MCF 10A (cell line): ENCODE data around the gene PIP4K2C. TPM values are rescaled to one million over a fixed set of nuclear protein-coding genes. Genes with fewer than 3 reads are reported as not detected.

Experiments used
- BruUV-seq: library from RNA; stranded (reverse); fragments of 400-500 nt; replicated peaks from 2 replicates; lab custom pipeline; 2021; lab: Mats Ljungman, UMichigan
- CTCF ChIA-PET: fragments of 300-600 bp; sonication (Branson Sonifier 250); formaldehyde crosslinking; extraction: SDS; loops from one replicate; lab custom pipeline; 2021; ENCODE audit warnings: antibody characterized with exemption, inconsistent platforms; lab: Yijun Ruan, JAX
- POLR2A ChIA-PET: fragments of 300-600, 350-650 bp; sonication (Branson Sonifier 250); formaldehyde crosslinking; extraction: SDS; loops from one replicate; lab custom pipeline; 2020; ENCODE audit warnings: antibody characterized with exemption, inconsistent platforms; lab: Yijun Ruan, JAX
- DNase-seq: peaks from one replicate; pipeline ENCODE4 v3.0.0-alpha.2; 2018; ENCODE audit not compliant: unreplicated experiment
- H3K27ac Mint-ChIP-seq: one replicate; pipeline ENCODE4 v1.8.0; 2022; ENCODE audit warnings: mild to moderate bottlenecking, low read depth, mixed read lengths; ENCODE audit not compliant: unreplicated experiment
- H3K27me3 Mint-ChIP-seq: one replicate; pipeline ENCODE4 v1.8.0; 2022; ENCODE audit warnings: mixed read lengths; ENCODE audit not compliant: insufficient read depth, unreplicated experiment
- H3K36me3 Mint-ChIP-seq: one replicate; pipeline ENCODE4 v1.8.0; 2022; ENCODE audit warnings: mild to moderate bottlenecking, moderate library complexity, mixed read lengths; ENCODE audit not compliant: insufficient read depth, unreplicated experiment
- H3K4me1 Mint-ChIP-seq: one replicate; pipeline ENCODE4 v1.8.0; 2022; ENCODE audit warnings: mixed read lengths; ENCODE audit not compliant: insufficient read depth, unreplicated experiment
- H3K4me3 Mint-ChIP-seq: one replicate; pipeline ENCODE4 v1.8.0; 2022; ENCODE audit warnings: mild to moderate bottlenecking, moderate library complexity, mixed read lengths; ENCODE audit not compliant: unreplicated experiment
- H3K9me3 Mint-ChIP-seq: one replicate; pipeline ENCODE4 v1.8.0; 2022; ENCODE audit warnings: mixed read lengths; ENCODE audit not compliant: unreplicated experiment
- intact Hi-C: fragments of 100-400 bp; cut with micrococcal nuclease; formaldehyde crosslinking; loops from 2 replicates; pipeline ENCODE4 v1.14.1; 2022
- total RNA-seq: library from RNA; stranded (reverse); gene quantifications from 2 replicates; pipeline ENCODE4 v1.2.3, GENCODE V29; 2022
- TF ChIP-seq, protein P1 (sequence below): fragments of 200-600 bp; IDR thresholded peaks from one replicate; pipeline ENCODE4 v1.8.0; 2022; ENCODE audit warnings: antibody characterized with exemption, mild to moderate bottlenecking; ENCODE audit not compliant: unreplicated experiment

Gene PIP4K2C
- total RNA-seq, 1 experiment from 2014 or later: 32.0 TPM

DNA sequence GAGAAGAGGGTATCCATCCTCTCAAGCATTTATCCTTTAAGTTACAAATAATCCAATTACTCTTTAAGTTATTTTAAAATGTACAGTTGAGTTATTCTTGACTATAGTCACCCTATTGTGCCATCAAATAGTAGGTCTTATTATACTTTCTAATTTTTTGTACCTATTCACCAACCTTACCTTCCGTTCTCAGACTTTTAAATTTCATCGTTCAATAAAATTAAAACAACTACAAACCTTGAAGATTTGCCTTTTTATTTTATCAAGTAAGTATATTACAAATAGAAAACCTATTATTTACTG is 43.0 kb upstream of the PIP4K2C start:
- TF ChIP-seq, protein P1, sequence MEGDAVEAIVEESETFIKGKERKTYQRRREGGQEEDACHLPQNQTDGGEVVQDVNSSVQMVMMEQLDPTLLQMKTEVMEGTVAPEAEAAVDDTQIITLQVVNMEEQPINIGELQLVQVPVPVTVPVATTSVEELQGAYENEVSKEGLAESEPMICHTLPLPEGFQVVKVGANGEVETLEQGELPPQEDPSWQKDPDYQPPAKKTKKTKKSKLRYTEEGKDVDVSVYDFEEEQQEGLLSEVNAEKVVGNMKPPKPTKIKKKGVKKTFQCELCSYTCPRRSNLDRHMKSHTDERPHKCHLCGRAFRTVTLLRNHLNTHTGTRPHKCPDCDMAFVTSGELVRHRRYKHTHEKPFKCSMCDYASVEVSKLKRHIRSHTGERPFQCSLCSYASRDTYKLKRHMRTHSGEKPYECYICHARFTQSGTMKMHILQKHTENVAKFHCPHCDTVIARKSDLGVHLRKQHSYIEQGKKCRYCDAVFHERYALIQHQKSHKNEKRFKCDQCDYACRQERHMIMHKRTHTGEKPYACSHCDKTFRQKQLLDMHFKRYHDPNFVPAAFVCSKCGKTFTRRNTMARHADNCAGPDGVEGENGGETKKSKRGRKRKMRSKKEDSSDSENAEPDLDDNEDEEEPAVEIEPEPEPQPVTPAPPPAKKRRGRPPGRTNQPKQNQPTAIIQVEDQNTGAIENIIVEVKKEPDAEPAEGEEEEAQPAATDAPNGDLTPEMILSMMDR: no peak
- Mint-ChIP-seq H3K27me3 (no peaks in the 10 kb centered on the region), H3K4me1 (peaks cover 32% of the 10 kb centered on the region), H3K4me3 (peak overlapping the region; percentile 93), H3K27ac (no peak overlapping the region), H3K9me3 (no peaks in the 10 kb centered on the region), H3K36me3 (peaks cover 4% of the 10 kb centered on the region)
- ChIA-PET POLR2A (no interaction called here), CTCF (no interaction called here)
- intact Hi-C loops: no loop called here
- BruUV-seq: no TSS peak
- no peak for DNase-seq

DNA sequence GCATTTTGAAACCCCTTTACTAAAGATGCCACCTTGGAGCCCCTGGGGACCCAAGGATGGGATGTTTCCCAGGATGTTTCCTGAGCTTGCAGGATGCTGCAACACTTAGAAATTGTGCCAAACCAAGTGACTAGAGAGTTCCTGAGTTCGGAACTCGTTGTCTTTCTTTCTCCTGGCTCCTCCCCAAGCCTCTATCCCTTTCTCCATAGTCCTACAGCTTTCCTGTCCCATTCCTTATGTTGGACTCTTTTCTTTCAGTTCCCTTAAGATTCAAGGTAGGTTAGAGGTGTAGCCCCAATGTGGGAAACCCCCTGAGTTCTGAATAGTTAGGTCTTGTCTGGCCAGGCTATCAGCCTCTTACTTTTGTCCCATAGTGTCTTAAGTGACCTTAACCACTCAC is 42.5 kb upstream of the PIP4K2C start:
- Mint-ChIP-seq H3K4me1 (peaks cover 32% of the 10 kb centered on the region), H3K27me3 (peaks cover 3% of the 10 kb centered on the region), H3K4me3 (no peak overlapping the region), H3K27ac (no peak overlapping the region), H3K36me3 (no peaks in the 10 kb centered on the region), H3K9me3 (no peaks in the 10 kb centered on the region)
- TF ChIP-seq, protein P1: no peak
- intact Hi-C loops: no loop called here
- no TSS peak for BruUV-seq
- CTCF ChIA-PET: no interaction called here
- no peak for DNase-seq
- POLR2A ChIA-PET: interaction anchor here (0.5 kb wide), 1 partner anchor 13 kb away, joined by 4 read pairs; no protein-coding TSS in a partner anchor

DNA sequence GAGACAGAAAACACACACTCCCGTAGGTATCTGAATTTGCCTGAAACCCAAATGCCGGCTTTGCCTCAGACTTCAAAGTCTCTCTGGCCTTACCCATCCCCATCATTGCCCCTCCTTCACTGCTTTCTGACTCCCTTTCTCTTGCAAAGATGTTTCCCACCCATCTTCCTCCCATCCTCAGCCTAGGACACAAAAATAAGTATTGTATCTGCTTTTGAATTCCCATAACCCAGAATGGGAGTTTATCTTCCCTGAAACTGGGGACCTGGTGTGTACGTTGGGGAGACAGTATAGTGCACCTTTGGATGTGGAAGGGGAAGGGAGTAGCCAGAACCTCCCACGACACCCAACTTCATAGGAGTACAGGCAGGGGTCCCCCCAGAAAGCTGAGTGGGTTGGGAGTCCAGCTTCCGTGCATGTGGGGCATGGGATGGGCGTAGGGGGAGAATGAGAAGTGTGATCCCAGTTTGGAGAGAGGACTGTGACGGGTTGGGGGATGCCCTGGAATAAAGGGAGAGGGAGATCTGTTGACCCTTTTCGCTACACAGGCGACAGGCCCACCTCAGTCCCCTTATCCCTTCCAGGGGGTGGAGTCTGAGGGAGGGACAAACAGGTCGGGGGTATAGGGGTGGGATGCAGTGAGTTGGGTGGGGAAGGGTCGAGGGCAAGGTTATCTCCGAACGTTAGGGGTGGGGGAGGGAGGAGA is 41.6 kb upstream of the PIP4K2C start:
- BruUV-seq: no TSS peak
- intact Hi-C loops: no loop called here
- Mint-ChIP-seq H3K27me3 (peaks cover 9% of the 10 kb centered on the region), H3K36me3 (no peaks in the 10 kb centered on the region), H3K9me3 (no peaks in the 10 kb centered on the region), H3K4me3 (no peak overlapping the region), H3K4me1 (peaks cover 32% of the 10 kb centered on the region), H3K27ac (no peak overlapping the region)
- ChIA-PET CTCF (interaction anchor here (0.6 kb wide), 1 partner anchor 34 kb away, joined by 3 read pairs; no protein-coding TSS in a partner anchor), POLR2A (no interaction called here)
- TF ChIP-seq, protein P1: no peak
- DNase-seq: no peak

DNA sequence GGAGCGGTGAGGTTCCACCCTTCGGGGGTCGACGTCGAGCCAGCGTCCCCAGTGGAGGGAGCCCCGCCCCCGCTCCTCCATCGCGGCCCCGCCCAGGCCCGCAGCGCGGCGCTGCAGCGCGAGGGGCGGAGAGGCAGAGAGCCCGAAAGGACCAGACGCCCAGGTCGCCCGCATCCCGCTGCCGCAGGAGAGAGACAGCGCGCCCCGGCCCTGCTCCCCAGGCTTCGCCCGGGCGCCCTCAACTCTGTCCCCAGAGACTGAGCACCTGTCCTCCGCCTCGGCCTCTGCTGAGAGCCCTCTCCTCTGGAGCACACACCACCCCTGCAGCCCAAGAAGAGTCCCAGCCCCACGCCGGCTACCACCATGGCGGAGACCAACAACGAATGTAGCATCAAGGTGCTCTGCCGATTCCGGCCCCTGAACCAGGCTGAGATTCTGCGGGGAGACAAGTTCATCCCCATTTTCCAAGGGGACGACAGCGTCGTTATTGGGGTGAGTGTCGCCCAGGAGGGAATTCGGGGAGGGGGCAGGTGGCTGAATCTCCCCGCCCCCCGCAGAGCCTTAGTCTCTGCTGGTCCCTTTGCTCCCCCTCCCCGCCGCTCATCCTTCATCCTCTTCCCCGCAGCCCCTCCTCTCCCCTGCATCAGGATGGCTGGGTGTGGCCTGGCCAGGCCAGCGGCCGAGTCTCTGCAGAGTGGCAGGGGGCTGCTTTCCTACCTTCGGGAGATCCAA is 40.9 kb upstream of the PIP4K2C start, which contains the start of gene KIF5A:
KIF5A (plus strand) TSS at position 136 of the 732 bp plus-strand sequence; CDS start at position 364, 228 bp downstream.
- TF ChIP-seq, protein P1: no peak
- intact Hi-C loops: no loop called here
- Mint-ChIP-seq H3K36me3 (no peaks in the 10 kb centered on the region), H3K27ac (no peak within 1 kb of the TSS), H3K9me3 (no peaks in the 10 kb centered on the region), H3K27me3 (peaks cover 9% of the 10 kb centered on the region), H3K4me1 (peaks cover 26% of the 10 kb centered on the region), H3K4me3 (no peak within 1 kb of the TSS)
- BruUV-seq: no TSS peak
- no peak for DNase-seq
- POLR2A ChIA-PET: no interaction called here
- CTCF ChIA-PET: interaction anchor here (0.6 kb wide), 1 partner anchor 33 kb away, joined by 3 read pairs; no protein-coding TSS in a partner anchor
